Measurements from ENCODE around the gene EXO1.

- TF ChIP-seq POLR2A (IDR thresholded peaks at IDR 0.05) (no peak), CTCF (IDR thresholded peaks at IDR 0.05) (no peak)
Observed at GRCh38 chr1:241808265-241808664, 39.7 kb upstream of the EXO1 start.
